Karpas-422 (cell line): ENCODE measurements around the gene DNLZ. TPM values are rescaled to one million over a fixed set of nuclear protein-coding genes. Genes with fewer than 3 reads are reported as not detected.

Experiments used
- DNase-seq: peaks from one replicate; pipeline ENCODE4 v3.0.0-alpha.2; 2015
- H2AFZ ChIP-seq: fragments of 200-600 bp; sonication (generic); 2 replicates; pipeline ENCODE4 v1.6.1; 2014; ENCODE audit warnings: antibody characterized with exemption, low read length, mixed read lengths
- H3K27ac ChIP-seq: fragments of 200-600 bp; sonication (generic); 2 replicates; pipeline ENCODE4 v1.5.1; 2014; ENCODE audit warnings: mild to moderate bottlenecking, low read length, moderate library complexity
- H3K27me3 ChIP-seq: fragments of 200-600 bp; sonication (generic); 2 replicates; pipeline ENCODE4 v1.6.1; 2014; ENCODE audit warnings: low read length, mixed read lengths
- H3K36me3 ChIP-seq: fragments of 200-600 bp; sonication (generic); 2 replicates; pipeline ENCODE4 v1.6.1; 2014; ENCODE audit warnings: low read length, mixed read lengths; ENCODE audit not compliant: insufficient read depth
- H3K4me1 ChIP-seq: fragments of 200-600 bp; sonication (generic); 2 replicates; pipeline ENCODE4 v1.6.1; 2014; ENCODE audit warnings: mild to moderate bottlenecking, low read length, mixed read lengths
- H3K4me2 ChIP-seq: fragments of 200-600 bp; sonication (generic); 2 replicates; pipeline ENCODE4 v1.6.1; 2014; ENCODE audit warnings: low read length, low read depth, mild to moderate bottlenecking; ENCODE audit not compliant: poor library complexity, severe bottlenecking
- H3K4me3 ChIP-seq: fragments of 200-600 bp; sonication (generic); 2 replicates; pipeline ENCODE4 v1.5.1; 2014; ENCODE audit warnings: mild to moderate bottlenecking, antibody characterized with exemption, low read length, mixed read lengths
- H3K79me2 ChIP-seq: fragments of 200-600 bp; sonication (generic); 2 replicates; pipeline ENCODE4 v1.6.1; 2014; ENCODE audit warnings: mild to moderate bottlenecking, low read length, mixed read lengths
- H3K9ac ChIP-seq: fragments of 200-600 bp; sonication (generic); 2 replicates; pipeline ENCODE4 v1.6.0; 2014; ENCODE audit warnings: low read length
- H3K9me2 ChIP-seq: fragments of 200-600 bp; sonication (generic), shearing (Covaris generic); replicated peaks from 2 replicates; pipeline ENCODE4 v1.6.0; 2014; ENCODE audit warnings: mild to moderate bottlenecking, low read length, moderate library complexity; ENCODE audit not compliant: insufficient read depth
- H3K9me3 ChIP-seq: fragments of 300-700, 200-600 bp; sonication (generic); 2 replicates; pipeline ENCODE4 v1.6.1; 2014; ENCODE audit warnings: low read length, mixed read lengths
- H4K20me1 ChIP-seq: fragments of 200-600 bp; sonication (generic); 2 replicates; pipeline ENCODE4 v1.6.1; 2014; ENCODE audit warnings: mild to moderate bottlenecking, antibody characterized with exemption, low read length, low read depth; ENCODE audit not compliant: insufficient read depth
- total RNA-seq: library from RNA; depleted of rRNA; stranded (reverse); fragments of >200 nt; shearing (Covaris generic); gene quantifications from 2 replicates; pipeline ENCODE4 v1.2.3, GENCODE V29; 2014; ENCODE audit warnings: low replicate concordance

DNLZ gene
- total RNA-seq, 1 experiment from 2014 or later: 40.1 TPM

- H4K20me1 ChIP-seq: peaks cover 24% of the 10 kb centered on the region
- no peak overlapping the region for H3K27ac ChIP-seq
- peaks cover 33% of the 10 kb centered on the region for H3K4me1 ChIP-seq
- no peaks in the 10 kb centered on the region for H3K9me3 ChIP-seq
- H3K9me2 ChIP-seq: no peaks in the 10 kb centered on the region
- no peaks in the 10 kb centered on the region for H3K36me3 ChIP-seq
- no peaks in the 10 kb centered on the region for H3K27me3 ChIP-seq
- H3K4me2 ChIP-seq: no peak overlapping the region
- no peak overlapping the region for H3K4me3 ChIP-seq
- no peak overlapping the region for H2AFZ ChIP-seq
- DNase-seq: no peak
- no peak overlapping the region for H3K9ac ChIP-seq
- peaks cover 6% of the 10 kb centered on the region; the same call in 1 of the 2 replicates for H3K79me2 ChIP-seq
Observed at GRCh38 chr9:136358016-136358415, 5.5 kb downstream of the DNLZ start.

- peaks cover 34% of the 10 kb centered on the region for H3K4me1 ChIP-seq
- no peak overlapping the region for H3K27ac ChIP-seq
- no peaks in the 10 kb centered on the region for H3K9me3 ChIP-seq
- no peaks in the 10 kb centered on the region for H3K9me2 ChIP-seq
- H3K27me3 ChIP-seq: no peaks in the 10 kb centered on the region
- no peak overlapping the region for H3K9ac ChIP-seq
- no peak overlapping the region for H3K4me2 ChIP-seq
- H2AFZ ChIP-seq: no peak overlapping the region
- H3K79me2 ChIP-seq: no peaks in the 10 kb centered on the region
- no peak overlapping the region for H3K4me3 ChIP-seq
- no peak for DNase-seq
- H3K36me3 ChIP-seq: no peaks in the 10 kb centered on the region
- peaks cover 19% of the 10 kb centered on the region; the same call in 1 of the 2 replicates for H4K20me1 ChIP-seq
Observed at GRCh38 chr9:136357202-136357725, 6.3 kb downstream of the DNLZ start.

- Histone ChIP-seq H3K4me2 (no peak overlapping the region), H3K9ac (no peak overlapping the region)
Observed at GRCh38 chr9:136355616-136356557, 7.7 kb downstream of the DNLZ start.

GRCh38 chr9:136354592-136355085 lies 8.9 kb downstream of the DNLZ start:
- peak; percentile 70 for DNase-seq
- H3K4me2 ChIP-seq: no peak overlapping the region

More at GRCh38 chr9:136355616-136356557, 7.7 kb downstream of the DNLZ start:
- H3K27ac ChIP-seq: no peak overlapping the region
- H4K20me1 ChIP-seq: peaks cover 22% of the 10 kb centered on the region; the same call in 1 of the 2 replicates
- peaks cover 32% of the 10 kb centered on the region for H3K4me1 ChIP-seq
- H3K9me3 ChIP-seq: no peaks in the 10 kb centered on the region
- H2AFZ ChIP-seq: no peak overlapping the region
- no peak for DNase-seq
- H3K4me3 ChIP-seq: no peak overlapping the region
- no peaks in the 10 kb centered on the region for H3K9me2 ChIP-seq
- H3K27me3 ChIP-seq: no peaks in the 10 kb centered on the region
- H3K36me3 ChIP-seq: no peaks in the 10 kb centered on the region
- H3K79me2 ChIP-seq: no peaks in the 10 kb centered on the region

GRCh38 chr9:136353757-136354488 lies 9.6 kb downstream of the DNLZ start:
- no peak overlapping the region for H3K4me3 ChIP-seq
- H4K20me1 ChIP-seq: peaks cover 22% of the 10 kb centered on the region; the same call in 1 of the 2 replicates
- H3K4me1 ChIP-seq: peaks cover 32% of the 10 kb centered on the region
- H3K9me2 ChIP-seq: no peaks in the 10 kb centered on the region
- no peak overlapping the region for H2AFZ ChIP-seq
- H3K27me3 ChIP-seq: no peaks in the 10 kb centered on the region
- peak overlapping the region; percentile 17; the same call in 1 of the 2 replicates for H3K9ac ChIP-seq
- H3K36me3 ChIP-seq: no peaks in the 10 kb centered on the region
- peak; percentile 62 for DNase-seq
- no peak overlapping the region for H3K4me2 ChIP-seq
- no peaks in the 10 kb centered on the region for H3K9me3 ChIP-seq
- no peaks in the 10 kb centered on the region for H3K79me2 ChIP-seq
- H3K27ac ChIP-seq: no peak overlapping the region

More at GRCh38 chr9:136354592-136355085, 8.9 kb downstream of the DNLZ start:
- no peak overlapping the region for H2AFZ ChIP-seq
- H4K20me1 ChIP-seq: peaks cover 22% of the 10 kb centered on the region; the same call in 1 of the 2 replicates
- no peaks in the 10 kb centered on the region for H3K9me3 ChIP-seq
- H3K27ac ChIP-seq: no peak overlapping the region
- no peak overlapping the region for H3K9ac ChIP-seq
- H3K9me2 ChIP-seq: no peaks in the 10 kb centered on the region
- no peaks in the 10 kb centered on the region for H3K27me3 ChIP-seq
- H3K4me3 ChIP-seq: no peak overlapping the region
- no peaks in the 10 kb centered on the region for H3K79me2 ChIP-seq
- H3K4me1 ChIP-seq: peaks cover 32% of the 10 kb centered on the region
- no peaks in the 10 kb centered on the region for H3K36me3 ChIP-seq

- Histone ChIP-seq H3K79me2 (no peaks in the 10 kb centered on the region), H3K27ac (no peak overlapping the region), H3K27me3 (no peaks in the 10 kb centered on the region), H3K9ac (no peak overlapping the region), H3K9me3 (no peaks in the 10 kb centered on the region), H3K4me2 (no peak overlapping the region), H3K36me3 (no peaks in the 10 kb centered on the region), H3K4me1 (peaks cover 32% of the 10 kb centered on the region), H3K4me3 (no peak overlapping the region), H2AFZ (no peak overlapping the region), H3K9me2 (no peaks in the 10 kb centered on the region), H4K20me1 (peaks cover 22% of the 10 kb centered on the region; the same call in 1 of the 2 replicates)
- DNase-seq: no peak
Observed at GRCh38 chr9:136353088-136353487, 10.5 kb downstream of the DNLZ start.

GRCh38 chr9:136352682-136353081 lies 10.9 kb downstream of the DNLZ start:
- Histone ChIP-seq H3K4me1 (peaks cover 32% of the 10 kb centered on the region), H3K79me2 (no peaks in the 10 kb centered on the region), H3K36me3 (no peaks in the 10 kb centered on the region), H3K27me3 (no peaks in the 10 kb centered on the region), H2AFZ (no peak overlapping the region), H3K9me3 (no peaks in the 10 kb centered on the region), H3K4me2 (no peak overlapping the region), H4K20me1 (peaks cover 22% of the 10 kb centered on the region; the same call in 1 of the 2 replicates), H3K9me2 (no peaks in the 10 kb centered on the region), H3K4me3 (no peak overlapping the region), H3K9ac (no peak overlapping the region), H3K27ac (no peak overlapping the region)
- DNase-seq: peak; percentile 71
